Measurements from ENCODE around the gene NRTN. TPM values are rescaled to one million over a fixed set of nuclear protein-coding genes. Genes with fewer than 3 reads are reported as not detected.

NRTN gene
- total and polyA plus RNA-seq, 2 experiments from 2014 or later, result 4.0 to 5.5 TPM

DNA sequence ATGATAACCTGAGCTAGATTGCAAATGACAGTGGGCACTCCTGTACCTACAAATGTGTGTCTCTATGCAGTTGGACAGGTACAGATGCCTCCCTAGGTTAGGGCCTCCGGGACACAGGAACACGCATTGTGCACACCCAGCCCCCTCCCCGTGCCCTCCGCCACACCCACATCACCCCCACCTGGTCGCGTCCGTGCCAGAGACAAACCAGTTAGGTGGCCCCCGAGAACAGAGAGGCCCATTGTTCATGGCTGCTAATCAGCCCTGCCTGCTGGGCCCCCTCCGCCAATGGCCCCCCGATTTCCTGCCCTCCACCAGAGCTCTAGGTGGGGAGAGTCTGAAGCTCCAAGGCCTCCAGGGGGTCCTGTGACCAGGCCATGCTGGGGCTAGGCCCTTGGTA, 13.7 kb downstream of the NRTN start:
- Histone ChIP-seq H3F3A (replicated peaks; ENCODE audit: low read depth) (no peaks in the 10 kb centered on the region), H3K36me3 (ENCODE audit: insufficient read depth) (no peaks in the 10 kb centered on the region), H4K20me1 (replicated peaks; ENCODE audit: insufficient read depth) (no peaks in the 10 kb centered on the region; the same call in 1 of the 2 replicates), H2AFZ (no peak overlapping the region), H3K4me2 (no peak overlapping the region), H3K4me3 (no peak overlapping the region), H3K79me2 (replicated peaks; ENCODE audit: insufficient read depth) (no peaks in the 10 kb centered on the region), H3K9me2 (ENCODE audit: insufficient read depth) (no peaks in the 10 kb centered on the region), H3K4me1 (ENCODE audit: insufficient read depth) (no peaks in the 10 kb centered on the region), H3K27me3 (ENCODE audit: insufficient read depth) (no peaks in the 10 kb centered on the region), H3K27ac (ENCODE audit: low read depth) (no peak overlapping the region)
- Mint-ChIP-seq H3K27me3 (ENCODE audit: insufficient read depth, low read depth, poor library complexity) (peaks cover 10% of the 10 kb centered on the region), H3K9me3 (no peaks in the 10 kb centered on the region; the same call in 2 of the 3 replicates), H3K27ac (no peak overlapping the region), H3K4me1 (no peaks in the 10 kb centered on the region; the same call in 2 of the 3 replicates), H3K4me3 (no peak overlapping the region), H3K36me3 (ENCODE audit: low read depth) (no peaks in the 10 kb centered on the region)
- ATAC-seq (no peak), DNase-seq (ENCODE audit: low spot score) (no peak)
- TF ChIP-seq EZH2 (IDR thresholded peaks at IDR 0.05; ENCODE audit: low read depth, unreplicated experiment), result no peak
- TF ChIP-seq, protein P1, sequence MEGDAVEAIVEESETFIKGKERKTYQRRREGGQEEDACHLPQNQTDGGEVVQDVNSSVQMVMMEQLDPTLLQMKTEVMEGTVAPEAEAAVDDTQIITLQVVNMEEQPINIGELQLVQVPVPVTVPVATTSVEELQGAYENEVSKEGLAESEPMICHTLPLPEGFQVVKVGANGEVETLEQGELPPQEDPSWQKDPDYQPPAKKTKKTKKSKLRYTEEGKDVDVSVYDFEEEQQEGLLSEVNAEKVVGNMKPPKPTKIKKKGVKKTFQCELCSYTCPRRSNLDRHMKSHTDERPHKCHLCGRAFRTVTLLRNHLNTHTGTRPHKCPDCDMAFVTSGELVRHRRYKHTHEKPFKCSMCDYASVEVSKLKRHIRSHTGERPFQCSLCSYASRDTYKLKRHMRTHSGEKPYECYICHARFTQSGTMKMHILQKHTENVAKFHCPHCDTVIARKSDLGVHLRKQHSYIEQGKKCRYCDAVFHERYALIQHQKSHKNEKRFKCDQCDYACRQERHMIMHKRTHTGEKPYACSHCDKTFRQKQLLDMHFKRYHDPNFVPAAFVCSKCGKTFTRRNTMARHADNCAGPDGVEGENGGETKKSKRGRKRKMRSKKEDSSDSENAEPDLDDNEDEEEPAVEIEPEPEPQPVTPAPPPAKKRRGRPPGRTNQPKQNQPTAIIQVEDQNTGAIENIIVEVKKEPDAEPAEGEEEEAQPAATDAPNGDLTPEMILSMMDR (conservative IDR thresholded peaks at IDR 0.05; ENCODE audit: low read depth in 2 of 2), result no peak
- TF ChIP-seq, protein P2, sequence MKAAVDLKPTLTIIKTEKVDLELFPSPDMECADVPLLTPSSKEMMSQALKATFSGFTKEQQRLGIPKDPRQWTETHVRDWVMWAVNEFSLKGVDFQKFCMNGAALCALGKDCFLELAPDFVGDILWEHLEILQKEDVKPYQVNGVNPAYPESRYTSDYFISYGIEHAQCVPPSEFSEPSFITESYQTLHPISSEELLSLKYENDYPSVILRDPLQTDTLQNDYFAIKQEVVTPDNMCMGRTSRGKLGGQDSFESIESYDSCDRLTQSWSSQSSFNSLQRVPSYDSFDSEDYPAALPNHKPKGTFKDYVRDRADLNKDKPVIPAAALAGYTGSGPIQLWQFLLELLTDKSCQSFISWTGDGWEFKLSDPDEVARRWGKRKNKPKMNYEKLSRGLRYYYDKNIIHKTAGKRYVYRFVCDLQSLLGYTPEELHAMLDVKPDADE (IDR thresholded peaks at IDR 0.05), result no peak
- TF ChIP-seq POLR2AphosphoS5 (IDR thresholded peaks at IDR 0.05; ENCODE audit: low read depth), result no peak
- no peak for TF ChIP-seq NANOG (IDR thresholded peaks at IDR 0.05; ENCODE audit: borderline replicate concordance)
- TF ChIP-seq CREB1 (CRISPR knock-in tag; IDR thresholded peaks at IDR 0.05; ENCODE audit: low read depth), result no peak
- TF ChIP-seq ZNF114 (CRISPR knock-in tag; IDR thresholded peaks at IDR 0.05), result no peak
- TF ChIP-seq EZH2phosphoT487 (IDR thresholded peaks at IDR 0.05; ENCODE audit: unreplicated experiment), result no peak
- TF ChIP-seq, protein P3, sequence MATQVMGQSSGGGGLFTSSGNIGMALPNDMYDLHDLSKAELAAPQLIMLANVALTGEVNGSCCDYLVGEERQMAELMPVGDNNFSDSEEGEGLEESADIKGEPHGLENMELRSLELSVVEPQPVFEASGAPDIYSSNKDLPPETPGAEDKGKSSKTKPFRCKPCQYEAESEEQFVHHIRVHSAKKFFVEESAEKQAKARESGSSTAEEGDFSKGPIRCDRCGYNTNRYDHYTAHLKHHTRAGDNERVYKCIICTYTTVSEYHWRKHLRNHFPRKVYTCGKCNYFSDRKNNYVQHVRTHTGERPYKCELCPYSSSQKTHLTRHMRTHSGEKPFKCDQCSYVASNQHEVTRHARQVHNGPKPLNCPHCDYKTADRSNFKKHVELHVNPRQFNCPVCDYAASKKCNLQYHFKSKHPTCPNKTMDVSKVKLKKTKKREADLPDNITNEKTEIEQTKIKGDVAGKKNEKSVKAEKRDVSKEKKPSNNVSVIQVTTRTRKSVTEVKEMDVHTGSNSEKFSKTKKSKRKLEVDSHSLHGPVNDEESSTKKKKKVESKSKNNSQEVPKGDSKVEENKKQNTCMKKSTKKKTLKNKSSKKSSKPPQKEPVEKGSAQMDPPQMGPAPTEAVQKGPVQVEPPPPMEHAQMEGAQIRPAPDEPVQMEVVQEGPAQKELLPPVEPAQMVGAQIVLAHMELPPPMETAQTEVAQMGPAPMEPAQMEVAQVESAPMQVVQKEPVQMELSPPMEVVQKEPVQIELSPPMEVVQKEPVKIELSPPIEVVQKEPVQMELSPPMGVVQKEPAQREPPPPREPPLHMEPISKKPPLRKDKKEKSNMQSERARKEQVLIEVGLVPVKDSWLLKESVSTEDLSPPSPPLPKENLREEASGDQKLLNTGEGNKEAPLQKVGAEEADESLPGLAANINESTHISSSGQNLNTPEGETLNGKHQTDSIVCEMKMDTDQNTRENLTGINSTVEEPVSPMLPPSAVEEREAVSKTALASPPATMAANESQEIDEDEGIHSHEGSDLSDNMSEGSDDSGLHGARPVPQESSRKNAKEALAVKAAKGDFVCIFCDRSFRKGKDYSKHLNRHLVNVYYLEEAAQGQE (IDR thresholded peaks at IDR 0.05; ENCODE audit: unreplicated experiment), result no peak
- no peak for TF ChIP-seq STAT1 (IDR thresholded peaks at IDR 0.05; ENCODE audit: unreplicated experiment)
- no peak for TF ChIP-seq JUNB (IDR thresholded peaks at IDR 0.05; ENCODE audit: unreplicated experiment)
- no peak for TF ChIP-seq ZNF331 (CRISPR knock-in tag; IDR thresholded peaks at IDR 0.05; ENCODE audit: low read depth)
- TF ChIP-seq, protein P4, sequence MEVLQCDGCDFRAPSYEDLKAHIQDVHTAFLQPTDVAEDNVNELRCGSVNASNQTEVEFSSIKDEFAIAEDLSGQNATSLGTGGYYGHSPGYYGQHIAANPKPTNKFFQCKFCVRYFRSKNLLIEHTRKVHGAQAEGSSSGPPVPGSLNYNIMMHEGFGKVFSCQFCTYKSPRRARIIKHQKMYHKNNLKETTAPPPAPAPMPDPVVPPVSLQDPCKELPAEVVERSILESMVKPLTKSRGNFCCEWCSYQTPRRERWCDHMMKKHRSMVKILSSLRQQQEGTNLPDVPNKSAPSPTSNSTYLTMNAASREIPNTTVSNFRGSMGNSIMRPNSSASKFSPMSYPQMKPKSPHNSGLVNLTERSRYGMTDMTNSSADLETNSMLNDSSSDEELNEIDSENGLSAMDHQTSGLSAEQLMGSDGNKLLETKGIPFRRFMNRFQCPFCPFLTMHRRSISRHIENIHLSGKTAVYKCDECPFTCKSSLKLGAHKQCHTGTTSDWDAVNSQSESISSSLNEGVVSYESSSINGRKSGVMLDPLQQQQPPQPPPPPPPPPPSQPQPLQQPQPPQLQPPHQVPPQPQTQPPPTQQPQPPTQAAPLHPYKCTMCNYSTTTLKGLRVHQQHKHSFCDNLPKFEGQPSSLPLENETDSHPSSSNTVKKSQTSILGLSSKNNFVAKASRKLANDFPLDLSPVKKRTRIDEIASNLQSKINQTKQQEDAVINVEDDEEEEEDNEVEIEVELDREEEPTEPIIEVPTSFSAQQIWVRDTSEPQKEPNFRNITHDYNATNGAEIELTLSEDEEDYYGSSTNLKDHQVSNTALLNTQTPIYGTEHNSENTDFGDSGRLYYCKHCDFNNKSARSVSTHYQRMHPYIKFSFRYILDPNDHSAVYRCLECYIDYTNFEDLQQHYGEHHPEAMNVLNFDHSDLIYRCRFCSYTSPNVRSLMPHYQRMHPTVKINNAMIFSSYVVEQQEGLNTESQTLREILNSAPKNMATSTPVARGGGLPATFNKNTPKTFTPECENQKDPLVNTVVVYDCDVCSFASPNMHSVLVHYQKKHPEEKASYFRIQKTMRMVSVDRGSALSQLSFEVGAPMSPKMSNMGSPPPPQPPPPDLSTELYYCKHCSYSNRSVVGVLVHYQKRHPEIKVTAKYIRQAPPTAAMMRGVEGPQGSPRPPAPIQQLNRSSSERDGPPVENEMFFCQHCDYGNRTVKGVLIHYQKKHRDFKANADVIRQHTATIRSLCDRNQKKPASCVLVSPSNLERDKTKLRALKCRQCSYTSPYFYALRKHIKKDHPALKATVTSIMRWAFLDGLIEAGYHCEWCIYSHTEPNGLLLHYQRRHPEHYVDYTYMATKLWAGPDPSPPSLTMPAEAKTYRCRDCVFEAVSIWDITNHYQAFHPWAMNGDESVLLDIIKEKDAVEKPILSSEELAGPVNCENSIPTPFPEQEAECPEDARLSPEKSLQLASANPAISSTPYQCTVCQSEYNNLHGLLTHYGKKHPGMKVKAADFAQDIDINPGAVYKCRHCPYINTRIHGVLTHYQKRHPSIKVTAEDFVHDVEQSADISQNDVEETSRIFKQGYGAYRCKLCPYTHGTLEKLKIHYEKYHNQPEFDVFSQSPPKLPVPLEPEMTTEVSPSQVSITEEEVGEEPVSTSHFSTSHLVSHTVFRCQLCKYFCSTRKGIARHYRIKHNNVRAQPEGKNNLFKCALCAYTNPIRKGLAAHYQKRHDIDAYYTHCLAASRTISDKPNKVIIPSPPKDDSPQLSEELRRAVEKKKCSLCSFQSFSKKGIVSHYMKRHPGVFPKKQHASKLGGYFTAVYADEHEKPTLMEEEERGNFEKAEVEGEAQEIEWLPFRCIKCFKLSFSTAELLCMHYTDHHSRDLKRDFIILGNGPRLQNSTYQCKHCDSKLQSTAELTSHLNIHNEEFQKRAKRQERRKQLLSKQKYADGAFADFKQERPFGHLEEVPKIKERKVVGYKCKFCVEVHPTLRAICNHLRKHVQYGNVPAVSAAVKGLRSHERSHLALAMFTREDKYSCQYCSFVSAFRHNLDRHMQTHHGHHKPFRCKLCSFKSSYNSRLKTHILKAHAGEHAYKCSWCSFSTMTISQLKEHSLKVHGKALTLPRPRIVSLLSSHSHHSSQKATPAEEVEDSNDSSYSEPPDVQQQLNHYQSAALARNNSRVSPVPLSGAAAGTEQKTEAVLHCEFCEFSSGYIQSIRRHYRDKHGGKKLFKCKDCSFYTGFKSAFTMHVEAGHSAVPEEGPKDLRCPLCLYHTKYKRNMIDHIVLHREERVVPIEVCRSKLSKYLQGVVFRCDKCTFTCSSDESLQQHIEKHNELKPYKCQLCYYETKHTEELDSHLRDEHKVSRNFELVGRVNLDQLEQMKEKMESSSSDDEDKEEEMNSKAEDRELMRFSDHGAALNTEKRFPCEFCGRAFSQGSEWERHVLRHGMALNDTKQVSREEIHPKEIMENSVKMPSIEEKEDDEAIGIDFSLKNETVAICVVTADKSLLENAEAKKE (CRISPR knock-in tag; IDR thresholded peaks at IDR 0.05), result no peak
